ENCODE data around the gene NFILZ.

Gene NFILZ

GRCh38 chr19:8641908-8642547, 11.6 kb downstream of the NFILZ start:
- Mint-ChIP-seq H3K9me3 (peaks cover 2 to 5% of the 10 kb centered on the region in 2 donors), H3K4me3 (no peak overlapping the region), H3K27ac (no peak overlapping the region), H3K36me3 (peaks cover 0 to 2% of the 10 kb centered on the region in 2 donors), H3K4me1 (peaks cover 0 to 6% of the 10 kb centered on the region in 2 donors), H3K27me3 (peaks cover 48 to 67% of the 10 kb centered on the region in 2 donors)
- ATAC-seq (replicated peaks) = peak; percentile 50 to 63
- no peak for DNase-seq

GRCh38 chr19:8642561-8642960, 12.1 kb downstream of the NFILZ start:
- Mint-ChIP-seq H3K4me1 (peaks cover 0 to 6% of the 10 kb centered on the region in 2 donors), H3K27ac (no peak overlapping the region)
- ATAC-seq (replicated peaks) = no peak

GRCh38 chr19:8643860-8644653, 13.6 kb downstream of the NFILZ start:
- H3K27ac Mint-ChIP-seq = no peak overlapping the region

More at GRCh38 chr19:8642561-8642960, 12.1 kb downstream of the NFILZ start:
- Mint-ChIP-seq H3K9me3 (peaks cover 2 to 5% of the 10 kb centered on the region in 2 donors), H3K4me3 (no peak overlapping the region), H3K27me3 (peaks cover 47 to 64% of the 10 kb centered on the region in 2 donors), H3K36me3 (peaks cover 0 to 2% of the 10 kb centered on the region in 2 donors)
- no peak for DNase-seq

GRCh38 chr19:8648240-8648639, 17.8 kb downstream of the NFILZ start:
- Mint-ChIP-seq H3K4me1 (no peaks in the 10 kb centered on the region), H3K9me3 (no peaks in the 10 kb centered on the region), H3K27me3 (peaks cover 22 to 27% of the 10 kb centered on the region in 2 donors), H3K4me3 (no peak overlapping the region), H3K27ac (no peak overlapping the region), H3K36me3 (peaks cover 0 to 2% of the 10 kb centered on the region in 2 donors)
- DNase-seq (no peak), ATAC-seq (replicated peaks) (no peak)

More at GRCh38 chr19:8643860-8644653, 13.6 kb downstream of the NFILZ start:
- peaks cover 2 to 5% of the 10 kb centered on the region in 2 donors for H3K9me3 Mint-ChIP-seq
- DNase-seq = no peak
- no peaks in the 10 kb centered on the region for H3K4me1 Mint-ChIP-seq
- peaks cover 0 to 2% of the 10 kb centered on the region in 2 donors for H3K36me3 Mint-ChIP-seq
- ATAC-seq (replicated peaks) = no peak
- H3K27me3 Mint-ChIP-seq = peaks cover 36 to 53% of the 10 kb centered on the region in 2 donors
- no peak overlapping the region for H3K4me3 Mint-ChIP-seq

GRCh38 chr19:8654591-8655339, 24.3 kb downstream of the NFILZ start:
- H3K4me3 Mint-ChIP-seq = peak overlapping the region; percentile 39 to 63
- H3K36me3 Mint-ChIP-seq = no peaks in the 10 kb centered on the region
- peak; percentile 18 for DNase-seq
- H3K9me3 Mint-ChIP-seq = no peaks in the 10 kb centered on the region
- ATAC-seq (replicated peaks) = peak; percentile 80 to 81
- peaks cover 7 to 13% of the 10 kb centered on the region in 2 donors for H3K4me1 Mint-ChIP-seq
- no peak overlapping the region for H3K27ac Mint-ChIP-seq
- H3K27me3 Mint-ChIP-seq = peaks cover 19 to 21% of the 10 kb centered on the region in 2 donors

- ATAC-seq (replicated peaks) (peak; percentile 41 to 57), DNase-seq (no peak)
- Mint-ChIP-seq H3K36me3 (no peaks in the 10 kb centered on the region), H3K4me3 (no peak overlapping the region), H3K4me1 (peaks cover 7 to 13% of the 10 kb centered on the region in 2 donors), H3K9me3 (no peaks in the 10 kb centered on the region), H3K27me3 (peaks cover 19 to 21% of the 10 kb centered on the region in 2 donors), H3K27ac (no peak overlapping the region)
Observed at GRCh38 chr19:8655340-8655709, 24.9 kb downstream of the NFILZ start.

GRCh38 chr19:8657869-8658268, 27.4 kb downstream of the NFILZ start:
- no peak for ATAC-seq (replicated peaks)
- H3K4me1 Mint-ChIP-seq = peaks cover 7 to 13% of the 10 kb centered on the region in 2 donors
- no peak overlapping the region for H3K27ac Mint-ChIP-seq
- no peak for DNase-seq
- H3K4me3 Mint-ChIP-seq = no peak overlapping the region
- no peaks in the 10 kb centered on the region for H3K9me3 Mint-ChIP-seq
- no peaks in the 10 kb centered on the region for H3K36me3 Mint-ChIP-seq
- peaks cover 18% of the 10 kb centered on the region in 2 donors for H3K27me3 Mint-ChIP-seq

- Mint-ChIP-seq H3K9me3 (peaks cover 0 to under 1% of the 10 kb centered on the region in 2 donors), H3K27me3 (peaks cover 14 to 15% of the 10 kb centered on the region in 2 donors), H3K4me1 (peaks cover 15 to 18% of the 10 kb centered on the region in 2 donors), H3K27ac (no peak overlapping the region), H3K4me3 (no peak overlapping the region), H3K36me3 (no peaks in the 10 kb centered on the region)
- DNase-seq = no peak
- no peak for ATAC-seq (replicated peaks)
Observed at GRCh38 chr19:8659905-8660304, 29.5 kb downstream of the NFILZ start.

- Mint-ChIP-seq H3K27me3 (peaks cover 0 to 3% of the 10 kb centered on the region in 2 donors), H3K27ac (no peak overlapping the region), H3K9me3 (peaks cover 0 to 3% of the 10 kb centered on the region in 2 donors), H3K36me3 (no peaks in the 10 kb centered on the region), H3K4me3 (no peak overlapping the region), H3K4me1 (peaks cover 12 to 16% of the 10 kb centered on the region in 2 donors)
- DNase-seq (no peak), ATAC-seq (replicated peaks) (no peak)
Observed at GRCh38 chr19:8662263-8662662, 31.8 kb downstream of the NFILZ start.

GRCh38 chr19:8663920-8664670, 33.7 kb downstream of the NFILZ start:
- DNase-seq (no peak), ATAC-seq (replicated peaks) (peak; percentile 55 to 84)
- peaks cover 5 to 6% of the 10 kb centered on the region in 2 donors for H3K9me3 Mint-ChIP-seq
- H3K4me3 Mint-ChIP-seq = peak overlapping the region; percentile 27 to 46
- H3K36me3 Mint-ChIP-seq = no peaks in the 10 kb centered on the region
- no peaks in the 10 kb centered on the region for H3K27me3 Mint-ChIP-seq
- peaks cover 12 to 16% of the 10 kb centered on the region in 2 donors for H3K4me1 Mint-ChIP-seq
- H3K27ac Mint-ChIP-seq = peak overlapping the region; percentile 76

- ATAC-seq (replicated peaks) = no peak
- Mint-ChIP-seq H3K27me3 (no peaks in the 10 kb centered on the region), H3K36me3 (no peaks in the 10 kb centered on the region), H3K9me3 (peaks cover 5 to 6% of the 10 kb centered on the region in 2 donors), H3K4me1 (peaks cover 12 to 17% of the 10 kb centered on the region in 2 donors), H3K27ac (no peak overlapping the region), H3K4me3 (no peak overlapping the region)
- no peak for DNase-seq
Observed at GRCh38 chr19:8664671-8665057, 34.2 kb downstream of the NFILZ start.

- ATAC-seq (replicated peaks) = no peak
- no peak for DNase-seq
- peaks cover 13 to 21% of the 10 kb centered on the region in 2 donors for H3K4me1 Mint-ChIP-seq
- H3K36me3 Mint-ChIP-seq = no peaks in the 10 kb centered on the region
- no peak overlapping the region for H3K27ac Mint-ChIP-seq
- peaks cover 5 to 6% of the 10 kb centered on the region in 2 donors for H3K9me3 Mint-ChIP-seq
- H3K27me3 Mint-ChIP-seq = no peaks in the 10 kb centered on the region
- H3K4me3 Mint-ChIP-seq = no peak overlapping the region
Observed at GRCh38 chr19:8665468-8666213, 35.2 kb downstream of the NFILZ start.

GRCh38 chr19:8666814-8667405, 36.5 kb downstream of the NFILZ start:
- H3K9me3 Mint-ChIP-seq = peaks cover 5 to 6% of the 10 kb centered on the region in 2 donors
- H3K27ac Mint-ChIP-seq = no peak overlapping the region
- H3K27me3 Mint-ChIP-seq = no peaks in the 10 kb centered on the region
- DNase-seq = no peak
- no peak for ATAC-seq (replicated peaks)
- H3K4me3 Mint-ChIP-seq = no peak overlapping the region
- H3K36me3 Mint-ChIP-seq = no peaks in the 10 kb centered on the region
- peaks cover 21 to 32% of the 10 kb centered on the region in 2 donors for H3K4me1 Mint-ChIP-seq
